GM12891 (cell line): Measurements from ENCODE around the gene GABRB3.

Experiments used
- POLR2A ChIP-seq: IDR thresholded peaks from 2 replicates; pipeline ENCODE4 v1.6.1; 2011; ENCODE audit warnings: low read depth, low read length, control low read depth
- POLR2AphosphoS5 ChIP-seq: IDR thresholded peaks from 2 replicates; pipeline ENCODE4 v1.6.1; 2011; ENCODE audit warnings: low read depth, low read length, control low read depth
- POU2F2 ChIP-seq: IDR thresholded peaks from 2 replicates; pipeline ENCODE4 v1.6.1; 2011; ENCODE audit warnings: low read depth, mild to moderate bottlenecking, control low read depth, low read length, moderate library complexity
- SPI1 ChIP-seq: IDR thresholded peaks from 2 replicates; pipeline ENCODE4 v1.6.1; 2011; ENCODE audit warnings: low read depth, low read length, control low read depth

DNA sequence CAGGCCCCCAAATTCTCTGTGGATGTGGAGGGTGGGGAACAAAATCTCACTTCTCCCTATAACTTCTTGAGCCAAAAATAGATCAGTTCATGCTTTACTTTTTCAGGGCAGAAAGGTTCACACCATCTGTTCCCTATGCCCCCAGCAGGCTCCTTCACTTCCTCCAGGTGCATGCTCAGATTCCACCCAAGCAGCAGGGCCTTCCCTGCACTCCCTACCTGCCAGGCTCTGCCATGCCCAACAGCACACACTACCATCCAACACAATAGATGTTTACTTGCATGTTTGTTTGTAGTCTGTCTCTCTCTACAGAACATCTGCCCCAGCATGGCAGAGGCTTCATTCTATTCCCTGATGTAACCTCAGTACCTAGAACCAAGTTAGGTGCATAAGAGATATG, 43.3 kb downstream of the GABRB3 start:
- TF ChIP-seq SPI1 (no peak), POLR2A (no peak), POLR2AphosphoS5 (no peak), POU2F2 (no peak)
